ENCODE measurements around the gene OSBPL10.

The OSBPL10 gene

DNA sequence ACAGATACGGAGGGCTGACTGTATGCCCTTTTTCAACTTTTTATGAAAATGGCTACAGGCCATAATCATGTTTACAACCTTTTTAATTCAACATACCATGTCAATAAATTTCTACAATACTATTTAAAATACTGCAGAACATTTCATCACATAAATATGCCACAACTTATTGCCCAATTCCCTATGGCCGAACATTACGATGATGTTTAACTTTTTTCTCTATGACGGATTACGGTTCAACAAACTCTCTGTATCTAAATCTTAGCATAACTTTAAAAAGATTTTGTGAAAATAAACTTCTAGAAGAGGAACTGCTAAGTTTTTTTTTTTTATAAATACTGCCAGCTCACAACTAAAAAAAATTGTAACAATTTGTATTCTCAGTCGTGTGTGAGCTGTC lies 220.4 kb downstream of the OSBPL10 start:
- H3K4me3 ChIP-seq (ENCODE audit: low read length): no peak overlapping the region
- no peak for TF ChIP-seq ZNF274 (IDR thresholded peaks at IDR 0.05; ENCODE audit: low read depth, low read length)

DNA sequence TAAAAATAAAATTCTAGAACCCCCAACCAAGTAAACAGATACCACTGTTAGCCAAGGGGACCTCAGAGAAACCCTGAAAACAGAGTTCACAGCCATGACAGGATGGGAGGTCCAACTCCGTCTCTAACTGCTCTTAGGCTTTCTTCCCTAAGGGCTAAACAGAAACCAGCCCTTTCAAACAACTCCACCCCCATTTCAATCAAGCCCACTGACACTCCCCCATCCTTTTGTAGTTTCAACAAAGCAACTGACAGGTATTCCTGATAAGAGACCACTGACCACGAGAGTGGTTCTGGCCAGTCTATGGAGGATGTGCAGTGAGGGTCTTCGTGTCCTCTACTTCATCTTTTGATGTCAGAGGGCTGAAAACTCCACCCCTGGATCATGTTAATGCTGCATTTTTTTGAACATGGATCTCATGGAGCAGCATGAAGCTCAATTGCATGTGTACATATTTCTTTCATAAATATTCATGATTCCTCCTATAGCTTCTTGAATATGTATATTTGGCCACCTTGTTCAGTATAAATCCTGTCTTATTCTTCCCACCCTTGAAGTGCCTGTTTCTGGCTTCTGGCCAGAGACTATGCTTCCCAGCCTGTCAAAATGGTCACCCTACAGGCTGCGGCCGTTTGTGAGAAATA lies 222.6 kb downstream of the OSBPL10 start:
- TF ChIP-seq ZNF274 (IDR thresholded peaks at IDR 0.05; ENCODE audit: low read depth, low read length): no peak
- no peak overlapping the region for H3K4me3 ChIP-seq (ENCODE audit: low read length)

DNA sequence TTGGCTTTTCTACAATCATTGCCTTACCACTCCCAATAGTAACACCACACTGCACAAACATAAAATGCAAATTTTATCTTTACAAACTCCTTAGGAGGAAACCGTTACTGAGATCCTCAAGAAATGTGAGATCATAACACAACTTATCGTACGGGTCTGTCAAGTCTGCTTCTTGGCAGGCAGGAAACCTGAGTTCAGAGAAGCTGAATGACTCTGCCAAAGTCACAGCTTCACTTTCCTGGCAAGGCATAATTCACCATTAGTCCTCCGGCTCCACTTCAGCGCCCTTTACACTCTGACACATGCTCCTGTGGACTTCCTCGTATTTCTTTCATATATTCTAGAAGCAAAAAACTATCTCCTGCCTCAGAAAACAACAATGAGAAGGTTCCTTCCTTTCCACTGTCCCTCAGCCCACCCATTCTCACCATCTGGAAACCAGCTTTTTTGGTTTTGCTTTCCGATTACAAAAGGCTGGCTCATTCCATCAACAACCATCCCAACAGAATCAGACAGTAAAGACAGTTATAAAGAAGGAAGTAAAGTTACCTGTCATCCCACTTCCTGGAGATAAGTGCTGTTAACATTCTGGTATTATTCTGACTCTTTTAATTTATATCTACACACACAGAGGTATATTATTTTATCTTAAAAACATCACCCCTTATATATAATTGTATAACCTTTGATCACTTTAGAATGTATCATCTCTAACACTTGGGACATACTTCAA lies 225.0 kb downstream of the OSBPL10 start:
- no peak for TF ChIP-seq ZNF274 (IDR thresholded peaks at IDR 0.05; ENCODE audit: low read depth, low read length)
- no peak overlapping the region for H3K4me3 ChIP-seq (ENCODE audit: low read length)

DNA sequence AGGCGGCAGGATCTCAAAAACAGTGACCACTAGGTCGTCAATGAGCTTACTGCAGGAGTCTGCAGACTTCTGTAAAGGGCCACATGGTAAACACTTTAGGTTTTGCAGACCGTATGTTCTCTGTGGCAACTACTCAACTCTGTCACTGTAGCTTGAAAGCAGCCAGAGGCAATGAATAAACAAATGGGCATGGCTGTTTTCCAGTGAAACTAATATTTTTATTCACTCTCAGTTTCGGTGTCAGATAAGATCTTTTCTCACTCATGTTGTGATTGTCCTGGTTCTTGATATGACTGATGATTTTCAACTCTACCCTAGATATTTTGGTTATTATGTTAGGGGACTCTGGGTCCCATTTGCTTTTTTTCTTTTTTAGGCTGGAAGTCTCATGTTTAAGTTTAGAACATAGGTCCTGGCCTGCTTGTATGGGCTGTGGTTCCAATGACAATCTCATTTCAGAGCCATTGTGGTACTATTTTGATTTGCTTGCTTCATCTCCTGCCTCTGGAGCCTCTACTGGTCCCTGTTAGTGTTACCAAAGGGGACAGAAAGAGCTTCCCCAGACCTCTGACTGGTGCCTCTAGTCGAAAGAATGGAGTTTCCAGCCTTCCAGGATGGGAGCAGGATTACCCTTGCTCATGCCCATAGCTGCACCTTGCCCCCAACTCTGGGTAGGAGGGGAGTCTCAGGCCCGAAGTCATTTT lies 226.3 kb downstream of the OSBPL10 start:
- TF ChIP-seq ZNF274 (IDR thresholded peaks at IDR 0.05; ENCODE audit: low read depth, low read length): no peak

DNA sequence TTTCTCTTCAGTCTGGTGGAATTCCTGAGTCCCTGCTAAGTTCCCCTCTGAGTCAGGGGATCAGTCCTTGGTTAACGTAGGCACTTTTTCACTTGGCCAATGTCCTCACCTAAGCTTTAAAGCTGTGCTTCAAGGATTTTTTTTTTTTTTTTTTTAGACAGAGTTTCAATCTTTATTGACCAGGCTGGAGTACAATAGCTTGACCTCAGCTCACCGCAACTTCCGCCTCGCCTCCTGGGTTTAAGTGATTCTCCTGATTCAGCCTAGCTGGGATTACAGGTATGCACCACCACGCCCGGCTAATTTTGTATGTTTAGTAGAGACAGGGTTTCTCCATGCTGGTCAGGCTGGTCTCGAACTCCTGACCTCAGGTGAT lies 228.0 kb downstream of the OSBPL10 start:
- TF ChIP-seq ZNF274 (IDR thresholded peaks at IDR 0.05; ENCODE audit: low read depth, low read length): no peak
- H3K4me3 ChIP-seq (ENCODE audit: low read length): no peak overlapping the region

More for the DNA sequence above, 226.3 kb downstream of the OSBPL10 start:
- H3K4me3 ChIP-seq (ENCODE audit: low read length): no peak overlapping the region

DNA sequence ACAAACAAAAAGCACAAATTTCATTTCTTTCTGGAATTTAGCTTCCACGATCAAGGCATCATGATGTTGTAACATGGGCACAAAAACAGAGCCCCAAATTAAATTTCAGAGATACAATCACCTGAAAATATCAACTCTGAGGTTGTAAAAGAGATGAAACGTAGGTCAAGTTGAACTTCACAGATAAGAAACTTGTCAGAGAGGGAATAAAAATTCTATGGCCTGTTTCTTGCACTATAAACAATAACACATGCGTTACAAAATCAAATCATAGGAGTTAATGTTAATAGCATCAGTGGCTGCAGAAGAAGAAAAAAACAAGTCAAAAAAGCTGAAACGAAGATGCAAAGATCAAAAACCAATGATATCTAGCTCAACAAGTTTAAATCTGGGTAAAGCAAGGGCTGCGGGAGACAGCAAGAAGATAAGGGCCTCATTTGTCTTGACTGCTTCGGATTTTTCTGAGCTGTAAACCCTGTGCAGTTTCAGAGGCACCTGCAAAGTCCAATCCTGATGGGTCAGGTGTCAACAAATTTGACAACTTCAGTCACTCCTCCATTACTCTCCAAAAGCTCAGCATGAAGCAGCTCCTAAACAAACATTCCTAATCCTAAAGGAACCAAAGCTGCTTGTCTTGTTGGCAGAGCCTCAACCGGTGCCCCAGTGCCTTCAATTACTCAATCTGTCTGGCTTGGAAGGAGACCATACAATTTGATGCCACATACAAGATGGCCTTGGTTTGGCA lies 228.6 kb downstream of the OSBPL10 start:
- no peak for TF ChIP-seq ZNF274 (IDR thresholded peaks at IDR 0.05; ENCODE audit: low read depth, low read length)
- H3K4me3 ChIP-seq (ENCODE audit: low read length): no peak overlapping the region

DNA sequence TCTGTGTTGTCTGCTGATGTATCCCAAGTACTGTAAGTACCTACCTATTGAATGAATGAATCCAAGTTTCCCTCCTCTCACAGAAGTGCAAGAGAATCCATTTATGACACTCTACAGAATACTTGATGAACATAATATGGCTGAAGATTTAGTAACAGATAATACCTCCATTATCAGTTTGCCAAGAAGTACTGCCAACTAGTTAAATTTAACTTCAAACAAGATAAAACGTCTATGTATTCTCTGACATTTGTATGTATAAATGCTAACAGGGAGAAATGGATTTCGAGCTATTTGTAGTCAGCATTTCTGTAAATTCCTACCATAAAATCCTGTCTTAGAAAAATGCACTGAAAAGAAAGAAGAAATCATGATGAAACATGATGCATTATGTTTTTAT lies 230.7 kb downstream of the OSBPL10 start:
- H3K4me3 ChIP-seq (ENCODE audit: low read length): no peak overlapping the region
- no peak for TF ChIP-seq ZNF274 (IDR thresholded peaks at IDR 0.05; ENCODE audit: low read depth, low read length)

DNA sequence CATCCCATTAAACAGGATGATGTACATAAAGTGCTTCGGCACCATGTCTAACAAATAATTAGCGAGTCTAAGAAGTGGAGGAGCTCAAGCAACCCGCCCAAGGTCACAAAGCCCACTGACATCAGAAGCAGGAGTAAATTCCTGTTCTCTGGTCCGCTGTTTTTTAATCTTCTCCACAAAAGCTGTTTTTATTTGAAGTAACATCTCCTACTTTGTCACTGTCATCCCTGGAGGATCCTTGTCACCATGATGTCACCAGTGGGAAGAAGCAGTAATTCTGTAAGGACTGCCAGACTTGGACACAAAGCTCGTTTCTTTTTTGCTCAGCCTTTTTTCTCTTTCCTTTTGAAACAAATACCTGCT lies 232.1 kb downstream of the OSBPL10 start:
- no peak overlapping the region for H3K4me3 ChIP-seq (ENCODE audit: low read length)
- no peak for TF ChIP-seq ZNF274 (IDR thresholded peaks at IDR 0.05; ENCODE audit: low read depth, low read length)

DNA sequence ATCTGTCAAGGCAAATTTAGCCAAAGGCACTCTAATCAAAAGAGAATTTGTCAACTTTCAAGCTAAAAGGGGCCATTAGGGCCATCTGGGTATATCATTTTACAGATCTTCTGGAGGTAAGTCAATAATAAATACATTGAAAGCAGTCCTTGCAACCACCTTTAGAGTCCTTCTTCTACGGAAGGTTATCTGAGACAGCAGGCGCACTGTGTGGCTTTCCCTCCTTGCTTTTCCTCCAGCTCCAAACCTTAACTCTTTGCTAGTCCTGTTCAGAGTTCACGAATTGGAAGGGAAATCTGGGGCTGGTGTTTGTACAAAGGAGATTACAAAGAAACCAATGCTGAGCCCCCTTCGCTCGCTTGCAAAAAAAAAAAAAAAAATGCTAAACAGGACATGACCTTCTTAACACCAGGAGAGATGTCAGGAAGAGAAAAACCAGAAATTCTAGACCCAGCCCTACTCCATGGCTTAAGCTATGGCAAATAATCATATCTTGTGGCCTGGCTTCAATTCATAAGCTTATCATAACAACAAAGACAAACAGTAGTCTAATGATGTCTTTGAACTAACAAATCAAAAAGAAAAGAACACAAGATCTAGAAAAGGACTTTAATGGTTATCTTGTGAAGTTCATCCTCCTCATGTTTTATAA lies 232.7 kb downstream of the OSBPL10 start:
- no peak overlapping the region for H3K4me3 ChIP-seq (ENCODE audit: low read length)
- TF ChIP-seq ZNF274 (IDR thresholded peaks at IDR 0.05; ENCODE audit: low read depth, low read length): no peak

DNA sequence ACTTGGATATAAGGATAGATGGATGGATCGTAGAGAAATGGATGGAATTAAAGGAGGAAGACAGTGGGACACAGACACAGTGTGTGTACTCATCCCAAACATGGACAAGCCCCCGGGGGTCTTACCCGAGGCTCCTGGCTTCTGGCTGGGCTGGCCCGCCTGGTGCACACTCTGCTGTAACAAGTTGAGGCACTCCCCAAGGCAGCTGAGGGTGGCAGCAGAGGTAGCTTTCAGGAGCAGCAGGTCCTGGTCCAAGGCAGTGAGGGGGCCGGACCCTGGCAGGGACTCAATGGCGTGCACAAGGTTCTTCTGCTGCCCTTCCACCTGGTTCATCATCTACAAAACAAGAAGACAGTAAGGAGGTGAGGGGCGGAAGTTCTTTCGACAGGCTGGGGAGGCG lies 233.3 kb downstream of the OSBPL10 start:
- no peak for TF ChIP-seq ZNF274 (IDR thresholded peaks at IDR 0.05; ENCODE audit: low read depth, low read length)
- H3K4me3 ChIP-seq (ENCODE audit: low read length): no peak overlapping the region

DNA sequence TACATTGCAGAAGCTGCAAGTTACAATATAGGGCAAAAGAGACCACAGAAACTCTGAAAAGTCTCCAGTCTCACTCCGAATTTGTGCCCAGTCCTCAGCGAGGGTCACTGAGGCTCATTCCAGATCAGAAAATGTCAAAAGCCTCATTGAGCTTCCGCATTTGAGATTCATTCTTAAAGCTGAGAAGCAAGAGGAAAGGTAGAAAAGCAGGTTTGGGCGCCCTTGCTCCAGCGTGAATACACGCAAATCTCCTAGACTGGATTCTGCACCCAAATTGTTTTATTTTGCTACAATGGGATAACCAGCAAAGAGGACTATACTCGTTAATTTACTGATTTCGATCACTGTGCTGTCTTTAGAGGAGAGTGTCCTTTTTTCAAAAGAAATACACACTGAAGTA lies 236.1 kb downstream of the OSBPL10 start:
- TF ChIP-seq ZNF274 (IDR thresholded peaks at IDR 0.05; ENCODE audit: low read depth, low read length): no peak
- no peak overlapping the region for H3K4me3 ChIP-seq (ENCODE audit: low read length)

DNA sequence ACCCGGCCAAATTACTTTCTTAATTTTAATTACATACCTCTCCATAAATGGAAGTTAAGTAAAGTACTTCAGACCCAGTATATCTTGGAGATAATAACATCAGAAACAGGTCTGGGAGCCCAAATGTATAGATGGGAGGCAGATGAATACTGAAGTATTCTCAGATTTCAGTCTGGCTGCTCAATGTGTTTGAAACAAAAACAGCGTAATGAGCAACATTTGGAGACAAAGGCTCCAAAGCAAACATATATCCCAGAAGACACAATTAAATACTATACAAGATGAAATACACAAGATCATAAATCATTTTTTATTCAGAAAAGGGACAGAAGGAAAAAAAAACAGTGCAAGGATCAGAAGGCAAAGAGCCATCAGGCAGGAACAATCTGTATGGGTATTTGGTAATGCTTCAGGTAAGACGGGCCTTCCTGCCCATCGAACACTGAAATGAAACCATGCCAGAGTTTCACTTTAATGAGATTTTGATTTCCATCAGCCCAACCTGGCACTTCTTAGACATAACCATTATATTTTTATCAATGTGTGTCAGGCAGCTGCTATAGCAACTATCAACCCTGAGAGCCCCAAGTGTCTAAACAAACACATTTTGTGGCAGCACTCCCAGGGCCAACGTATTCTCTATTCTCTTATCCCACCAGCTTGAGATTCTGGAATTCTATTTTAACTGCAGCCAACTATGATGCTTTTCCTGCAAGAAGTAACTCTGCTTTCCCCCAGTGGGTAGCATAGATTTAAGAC lies 237.6 kb downstream of the OSBPL10 start:
- TF ChIP-seq ZNF274 (IDR thresholded peaks at IDR 0.05; ENCODE audit: low read depth, low read length): no peak
- H3K4me3 ChIP-seq (ENCODE audit: low read length): no peak overlapping the region

DNA sequence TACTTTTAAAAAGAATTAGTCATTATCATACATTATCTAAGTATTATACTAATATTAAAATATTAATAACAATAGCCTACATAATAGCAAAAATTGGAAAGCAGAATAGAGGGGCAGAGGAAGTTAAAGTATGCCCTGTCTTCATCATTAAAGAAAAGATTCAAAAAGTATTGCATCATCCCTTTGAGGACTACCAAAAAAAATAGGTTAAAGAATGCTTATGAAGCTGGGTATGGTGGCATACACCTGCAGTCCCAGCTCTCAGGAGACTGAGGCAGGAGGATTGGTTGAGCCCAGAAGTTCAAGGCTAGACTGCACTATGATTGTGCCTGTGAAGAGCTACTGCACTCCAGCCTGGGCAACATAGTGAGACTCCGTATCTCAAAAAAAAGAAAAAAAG lies 240.7 kb downstream of the OSBPL10 start:
- no peak for TF ChIP-seq ZNF274 (IDR thresholded peaks at IDR 0.05; ENCODE audit: low read depth, low read length)
- H3K4me3 ChIP-seq (ENCODE audit: low read length): no peak overlapping the region
